Activated CD4-positive, CD25-positive, alpha-beta regulatory T cell treated with anti-CD3 and anti-CD28 coated beads, Interleukin-2, amount 50 U/mL, for 72 hours (primary cell): ENCODE results near the gene MCU.
"Not testable (repeated sequence)": the region's sequence is repeated elsewhere in the genome, so short reads cannot be mapped to it uniquely, and the experiment has no call there.

ENCODE experiments used
- DNase-seq: peaks from one replicate; pipeline ENCODE4 v3.0.0; 2021

MCU gene

DNA sequence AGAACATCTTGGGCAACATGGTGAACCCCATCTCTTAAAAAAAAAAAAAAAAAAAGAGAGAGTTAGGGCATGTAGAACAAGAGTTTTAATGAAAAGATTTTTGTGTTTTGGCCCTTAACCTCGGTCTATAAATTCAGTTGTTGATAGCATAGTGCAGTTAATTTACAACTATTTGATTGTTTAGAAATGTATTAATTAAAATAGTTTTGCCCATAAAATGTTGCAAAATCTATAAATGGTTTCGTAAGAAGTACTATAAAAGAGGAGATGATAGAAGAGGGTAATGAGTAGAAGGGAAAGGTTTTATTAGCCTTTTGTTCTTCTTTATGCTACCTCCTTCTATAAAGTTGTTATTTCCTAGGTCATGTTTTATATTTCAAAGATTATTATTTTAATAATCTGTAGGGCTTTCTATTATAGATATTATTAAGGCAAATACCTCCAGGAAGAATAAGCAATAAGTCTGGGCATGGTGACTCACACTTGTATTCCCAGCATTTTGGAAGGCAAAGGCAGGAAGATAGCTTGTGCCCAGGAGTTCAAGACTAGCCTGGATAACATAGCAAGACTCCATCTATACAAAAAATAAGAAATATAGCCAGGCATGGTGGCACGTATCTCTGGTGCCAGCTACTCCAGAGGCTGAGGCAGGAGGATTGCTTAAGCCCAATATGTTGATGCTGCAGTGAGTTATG, 73.3 kb downstream of the MCU start:
- DNase-seq, result no peak

DNA sequence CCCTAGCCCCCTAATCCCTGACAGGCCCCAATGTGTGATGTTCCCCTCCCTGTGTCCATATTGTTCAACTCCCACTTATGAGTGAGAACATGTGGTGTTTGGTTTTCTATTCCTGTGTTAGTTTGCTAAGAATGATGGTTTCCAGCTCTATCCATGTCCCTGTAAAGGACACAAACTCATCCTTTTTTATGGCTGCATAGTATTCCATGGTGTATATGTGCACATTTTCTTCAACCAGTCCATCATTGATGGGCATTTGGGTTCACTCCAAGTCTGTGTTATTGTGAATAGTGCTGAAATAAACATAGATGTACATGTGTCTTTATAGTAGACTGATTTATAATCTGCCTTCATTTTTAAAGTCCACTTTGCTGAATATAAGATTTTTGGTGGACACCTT, 79.3 kb downstream of the MCU start:
- DNase-seq, result not testable (repeated sequence)

DNA sequence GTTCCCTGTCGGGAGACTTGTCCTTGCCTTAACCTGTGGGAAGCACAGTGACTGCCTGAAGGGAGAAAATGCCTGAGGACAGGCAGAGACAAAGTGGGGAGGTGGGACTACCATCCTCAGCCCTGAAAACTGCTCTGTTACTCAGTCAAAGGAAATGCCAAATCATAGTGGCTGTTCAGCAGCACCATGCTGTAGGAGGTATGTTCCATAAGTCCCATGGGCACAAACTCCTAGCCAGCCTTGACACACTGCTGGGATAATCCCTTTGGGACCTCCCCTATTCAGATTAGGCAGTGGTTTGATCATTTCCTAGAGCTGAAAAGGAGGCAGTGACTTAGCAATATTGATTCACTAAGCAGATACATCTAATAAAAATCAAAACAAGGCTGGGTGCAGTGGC, 80.1 kb downstream of the MCU start:
- no peak for DNase-seq

DNA sequence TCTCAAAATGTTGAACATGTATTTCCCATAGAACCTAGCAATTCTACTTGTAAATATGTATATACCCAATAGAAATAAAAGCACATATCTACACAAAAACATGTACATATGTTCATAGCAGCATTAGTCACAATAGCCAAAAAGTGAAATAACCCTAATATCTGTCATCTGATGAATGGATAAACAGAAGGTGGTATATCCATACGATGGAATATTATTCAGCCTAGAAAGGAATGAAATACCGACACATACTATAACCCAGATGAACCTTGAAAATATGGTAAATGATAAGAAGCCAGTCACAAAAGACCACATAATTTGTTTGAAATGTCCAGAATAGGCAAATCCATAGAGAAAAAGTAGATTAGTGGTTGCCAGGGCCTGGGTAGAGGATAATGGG, 87.9 kb downstream of the MCU start:
- no peak for DNase-seq

DNA sequence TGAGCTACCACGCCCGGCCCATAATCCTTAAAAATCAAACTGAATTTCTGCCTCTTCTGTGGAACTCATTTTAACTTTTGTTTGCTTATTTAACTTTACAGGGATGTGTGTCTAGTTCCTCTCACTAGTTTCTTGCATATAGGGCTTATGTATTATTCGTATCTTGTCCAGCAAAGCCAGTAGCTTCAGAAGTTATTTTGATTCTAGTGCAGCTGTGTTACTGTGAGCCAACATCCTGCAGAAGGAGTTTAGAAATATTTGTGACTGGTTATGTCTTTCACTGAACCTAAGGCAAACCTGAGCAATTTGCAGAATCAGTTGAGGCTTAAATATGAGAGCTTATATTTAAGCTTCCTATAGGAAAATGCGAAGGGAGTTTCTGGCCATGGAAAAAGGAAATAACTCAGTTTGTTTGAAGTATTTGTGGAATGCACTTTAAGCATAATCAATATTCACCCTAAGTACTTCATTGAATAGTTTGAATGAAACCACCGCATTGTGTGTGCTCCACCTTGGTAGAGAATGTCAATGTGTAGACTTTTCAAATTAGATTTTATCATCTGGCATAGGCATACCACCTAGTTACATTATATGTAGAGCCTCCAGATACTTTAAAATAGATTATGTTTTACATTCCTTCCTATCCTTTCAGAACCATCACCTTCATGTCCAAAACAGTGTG, 90.8 kb downstream of the MCU start:
- no peak for DNase-seq

DNA sequence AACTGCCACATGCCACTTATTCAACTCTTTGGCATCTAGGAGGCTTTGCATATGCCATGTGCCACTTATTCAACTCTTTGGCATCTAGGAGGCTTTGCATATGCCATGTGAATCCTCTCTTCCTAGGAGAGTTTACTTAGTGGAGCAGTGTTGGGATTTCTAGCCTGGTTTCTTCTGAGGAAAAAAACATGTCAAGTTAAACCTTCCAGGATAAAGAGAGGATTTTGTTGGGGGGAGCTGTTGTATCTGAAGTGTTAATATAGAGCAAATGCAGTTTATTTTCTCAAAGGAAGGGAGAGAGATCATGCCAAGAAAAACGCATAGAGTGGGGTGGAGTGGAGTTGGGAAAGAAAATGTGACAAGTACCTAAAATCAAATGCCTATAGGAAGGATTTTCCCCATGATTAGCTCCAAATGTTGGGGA, 91.5 kb downstream of the MCU start:
- no peak for DNase-seq

DNA sequence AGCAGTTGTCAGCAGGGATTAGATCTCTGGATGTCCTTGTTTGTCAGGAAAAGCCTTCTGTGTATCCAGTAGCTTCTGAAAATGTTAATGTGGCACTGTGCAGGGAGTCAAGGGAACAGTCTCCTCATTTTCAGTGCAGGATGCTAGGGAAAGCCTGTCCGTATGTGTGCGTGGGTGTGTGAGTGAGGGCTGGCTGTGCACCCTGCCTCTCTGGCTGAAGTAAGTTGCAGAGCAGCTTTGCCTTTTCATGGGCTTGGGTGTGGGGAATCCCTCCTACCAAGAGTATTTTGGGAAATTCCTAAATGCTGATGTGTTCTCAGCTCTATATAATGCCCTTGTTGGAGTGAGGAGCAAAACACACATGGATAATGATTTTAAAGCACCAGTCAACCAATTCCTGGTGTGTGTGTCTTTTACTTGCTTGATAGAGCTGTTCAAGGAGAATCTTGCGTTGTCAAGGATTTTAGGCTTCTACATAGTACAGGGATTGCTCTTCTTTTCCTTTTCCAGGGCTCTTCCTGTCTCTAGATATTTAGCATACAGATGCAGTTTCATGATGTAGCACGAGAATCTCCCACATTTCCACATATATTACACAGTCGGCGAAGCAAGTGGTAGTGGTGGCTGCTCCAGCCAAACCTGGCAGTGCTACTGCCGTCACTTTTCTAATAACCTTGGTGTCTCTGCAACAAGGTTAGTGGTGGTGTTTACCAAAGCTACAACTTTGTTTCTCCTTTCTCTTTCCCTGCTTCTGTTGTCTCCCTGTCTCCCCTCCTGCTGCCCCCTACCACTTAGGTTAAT, 92.8 kb downstream of the MCU start:
- no peak for DNase-seq

DNA sequence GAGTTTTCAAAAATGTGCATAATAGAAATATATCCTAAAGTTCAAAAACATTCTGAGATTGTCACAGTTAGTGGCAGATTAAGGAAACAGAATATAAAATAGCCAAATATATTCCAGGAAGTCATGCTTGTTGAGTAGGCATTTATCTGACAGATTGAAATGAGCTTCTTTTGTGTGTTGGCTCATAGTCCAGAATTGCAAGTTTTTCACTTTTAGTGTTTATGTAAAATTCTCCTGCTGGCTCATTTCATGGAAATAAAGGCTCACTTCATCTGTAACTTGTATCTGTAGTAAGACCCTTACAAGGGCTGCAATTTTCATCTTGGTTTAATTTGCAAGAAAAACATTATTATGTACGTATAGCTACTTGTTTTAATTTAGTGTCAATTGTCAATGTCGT, 93.5 kb downstream of the MCU start:
- DNase-seq, result no peak

DNA sequence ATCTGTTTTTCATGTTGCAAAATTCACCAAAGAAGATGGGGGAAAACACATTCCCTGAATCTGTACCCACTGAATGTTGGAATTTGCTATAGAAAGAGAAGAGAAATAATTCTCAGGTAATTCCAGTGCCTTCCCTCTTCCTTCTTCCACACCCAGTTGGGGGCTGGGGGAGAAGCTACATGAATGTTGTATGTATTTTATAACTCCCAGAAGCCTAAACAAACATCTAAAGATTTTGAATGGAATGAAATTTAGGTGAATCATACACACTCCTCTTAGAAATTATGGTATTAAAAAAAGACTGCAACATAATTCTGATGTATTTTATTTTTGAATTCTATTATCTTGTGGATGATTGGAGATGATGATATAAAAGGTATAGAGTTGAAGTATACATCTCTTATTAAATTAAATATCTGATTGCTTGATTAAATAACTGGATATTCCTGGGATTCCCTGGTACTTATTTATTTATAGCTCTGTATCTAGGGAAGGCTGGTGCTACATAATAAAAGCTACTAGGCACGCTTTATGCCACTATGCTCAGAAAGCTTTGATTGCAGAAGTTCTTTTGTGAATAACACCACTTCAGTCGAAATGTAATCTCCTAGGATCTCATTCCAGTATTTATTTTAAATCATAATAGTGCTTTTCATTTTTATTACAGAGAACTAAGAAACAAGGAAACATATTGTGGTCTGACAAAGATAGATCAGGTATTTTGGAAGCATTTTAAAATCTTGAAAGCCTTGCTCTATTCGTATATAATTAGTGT, 98.5 kb downstream of the MCU start:
- DNase-seq, result no peak

DNA sequence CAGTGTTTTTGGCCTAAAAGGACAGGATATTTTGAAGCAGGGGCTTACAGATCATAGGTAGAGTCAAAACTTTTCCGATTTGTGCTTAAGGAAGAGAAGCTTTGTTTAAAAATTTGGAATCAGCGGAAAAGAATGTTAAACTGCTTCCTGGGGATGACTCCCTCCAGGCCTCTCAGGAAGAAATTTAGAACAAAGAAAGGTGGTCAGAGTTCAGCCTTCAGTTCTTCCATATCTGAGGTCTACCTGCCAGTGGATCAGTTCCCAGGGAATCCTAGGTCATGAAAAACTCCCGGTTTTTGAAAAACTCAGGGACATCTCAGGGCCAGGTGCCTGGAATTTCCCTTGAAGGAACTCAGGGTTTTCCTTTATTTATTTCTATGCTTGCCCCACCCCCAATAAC, 100.3 kb downstream of the MCU start:
- no peak for DNase-seq

DNA sequence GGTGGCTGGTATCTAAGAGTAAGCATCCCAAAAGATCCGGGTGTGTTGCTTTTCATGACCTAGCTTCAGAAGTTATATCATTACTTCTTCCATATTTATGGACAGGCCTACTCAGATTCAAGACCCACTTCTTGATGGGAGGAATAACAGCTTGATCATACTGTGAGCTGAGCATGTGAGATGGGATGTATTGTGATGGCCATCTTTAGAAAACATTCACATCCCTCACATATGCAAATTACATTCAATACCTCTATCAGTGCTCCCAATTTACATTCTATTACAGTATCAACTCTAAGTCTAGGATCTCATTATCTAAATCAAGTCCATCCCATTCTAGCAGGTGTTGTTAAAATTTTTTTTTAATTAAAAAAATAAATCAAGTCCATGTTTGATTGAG, 101.8 kb downstream of the MCU start:
- no peak for DNase-seq

DNA sequence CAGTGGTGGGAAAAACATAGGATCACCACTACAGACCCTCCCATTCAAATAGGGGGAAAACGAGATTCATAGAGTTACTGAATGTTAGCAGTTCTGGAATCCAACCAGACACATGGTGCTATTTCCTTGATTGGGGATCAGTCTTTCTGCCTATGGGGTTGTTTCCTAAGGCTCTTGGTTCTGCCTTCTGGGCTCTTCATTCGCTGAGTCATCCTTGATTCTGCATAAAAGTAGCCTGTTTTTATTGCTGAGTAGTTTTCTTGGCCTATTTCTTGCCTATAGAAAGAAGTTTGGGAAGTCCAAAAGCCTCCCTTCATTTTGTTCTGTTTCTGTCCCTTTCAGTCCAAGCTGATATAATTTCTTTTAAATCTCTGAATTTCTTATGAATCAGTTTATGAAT, 102.3 kb downstream of the MCU start:
- DNase-seq, result no peak

DNA sequence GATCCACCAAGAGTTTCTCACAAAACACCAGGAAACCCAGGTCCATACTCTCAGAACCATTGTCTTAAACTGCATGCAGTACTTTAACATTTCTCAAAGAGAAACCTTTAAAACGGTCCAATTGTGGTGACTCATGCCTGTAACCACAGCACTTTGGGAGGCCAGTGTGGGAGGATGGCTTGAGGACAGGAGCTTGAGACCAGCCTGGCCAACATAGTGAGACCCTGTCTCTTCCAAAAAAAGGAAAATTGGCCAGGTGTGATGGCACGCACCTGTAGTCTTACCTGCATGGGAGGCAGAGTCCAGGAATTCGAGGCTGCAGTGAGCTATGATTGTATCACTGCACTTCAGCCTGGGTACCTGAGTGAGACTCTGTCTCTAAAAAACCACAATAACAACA, 104.1 kb downstream of the MCU start:
- DNase-seq, result no peak

DNA sequence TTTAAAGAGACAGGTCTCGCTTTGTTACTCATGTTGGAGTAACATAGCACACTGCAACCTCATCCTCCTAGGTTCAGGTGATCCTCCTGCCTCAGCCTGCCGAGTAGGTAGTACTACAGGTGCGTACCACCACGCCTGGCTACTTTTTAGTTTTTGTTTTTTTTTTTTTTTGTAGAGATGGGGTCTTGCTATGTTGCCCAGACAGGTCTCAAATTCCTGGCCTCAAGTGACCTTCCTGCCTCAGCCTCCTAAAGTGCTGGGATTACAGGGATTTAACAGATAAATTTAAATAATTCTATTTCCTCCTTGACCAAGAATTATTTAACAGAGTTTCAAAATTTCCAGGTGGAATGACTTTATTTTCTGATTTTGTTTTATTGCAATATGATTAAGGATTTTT, 104.6 kb downstream of the MCU start:
- DNase-seq, result no peak

DNA sequence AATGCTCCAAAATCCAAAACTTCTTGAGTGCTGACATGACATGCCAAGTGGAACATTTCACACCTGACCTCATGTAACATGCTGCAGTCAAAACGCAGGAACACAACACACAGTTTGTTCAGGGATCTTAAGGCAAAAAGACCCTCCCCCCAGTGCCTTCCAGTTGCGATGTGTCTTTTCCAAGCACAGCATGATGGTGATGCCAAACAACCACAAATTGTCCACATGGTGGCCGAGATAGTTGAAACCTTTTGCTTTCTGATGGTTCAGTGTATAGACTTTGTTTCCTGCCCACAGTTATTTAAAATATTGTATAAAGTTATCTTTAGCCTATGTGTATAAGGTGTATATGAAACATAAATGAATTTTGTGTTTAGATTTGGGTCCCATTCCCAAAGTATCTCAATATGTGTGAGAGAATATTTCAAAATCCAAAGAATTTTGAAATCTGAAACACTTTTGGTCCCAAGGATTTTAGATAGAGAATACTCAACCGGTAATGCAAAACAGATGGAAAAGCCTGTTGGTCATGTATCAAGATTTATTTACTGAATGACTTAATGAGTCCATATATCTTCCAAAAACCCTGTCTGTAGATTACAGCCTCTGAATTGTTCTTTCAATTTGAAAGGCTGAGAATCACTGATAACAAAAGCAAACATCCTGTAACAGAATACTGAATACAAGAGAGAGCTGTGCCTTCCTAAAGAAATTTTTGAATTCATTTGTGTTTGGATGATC, 108.2 kb downstream of the MCU start:
- DNase-seq, result no peak

DNA sequence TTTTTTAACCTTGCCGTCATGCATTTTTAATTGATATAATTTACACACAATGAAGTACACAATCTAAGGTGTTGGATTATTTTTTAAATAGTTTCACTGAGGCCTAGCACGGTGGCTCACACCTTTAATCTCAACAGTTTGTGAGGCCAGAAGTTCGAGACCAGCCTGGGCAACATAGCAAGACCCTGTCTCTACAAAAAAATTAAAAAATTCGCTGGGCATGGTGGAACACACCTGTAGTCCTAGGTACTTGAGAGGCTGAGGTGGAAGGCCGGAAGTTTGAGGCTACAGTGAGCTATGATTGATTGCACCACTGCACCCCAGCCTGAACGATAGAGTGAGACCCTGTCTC, 108.8 kb downstream of the MCU start:
- DNase-seq, result no peak

DNA sequence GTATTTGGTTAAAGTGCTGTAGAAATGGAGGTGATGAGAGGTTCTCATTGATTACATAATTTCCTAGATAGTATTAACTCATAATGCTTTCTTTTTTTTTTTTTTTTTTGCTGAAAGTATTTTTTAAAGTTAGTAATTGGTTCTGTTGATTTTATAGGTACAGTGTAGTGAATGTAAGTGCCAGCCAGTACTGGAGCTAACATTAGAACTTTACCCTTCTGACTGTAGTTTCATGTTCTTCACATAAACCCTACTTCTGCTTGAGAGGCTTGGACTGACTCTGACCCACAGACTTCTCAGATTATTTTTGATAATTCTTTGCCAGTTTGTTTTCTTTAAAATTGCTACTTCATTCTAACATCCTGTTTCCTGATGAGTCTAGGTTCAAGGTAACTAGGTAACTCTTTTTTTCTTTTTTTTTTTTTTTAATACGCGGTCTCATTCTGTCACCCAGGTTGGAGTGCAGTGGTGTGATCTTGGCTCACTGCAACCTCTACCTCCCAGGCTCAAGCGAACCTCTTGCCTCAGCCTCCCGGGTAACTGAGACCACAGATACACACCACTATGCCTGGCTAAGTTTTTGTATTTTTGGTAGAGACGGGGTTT, 109.4 kb downstream of the MCU start:
- DNase-seq, result no peak

DNA sequence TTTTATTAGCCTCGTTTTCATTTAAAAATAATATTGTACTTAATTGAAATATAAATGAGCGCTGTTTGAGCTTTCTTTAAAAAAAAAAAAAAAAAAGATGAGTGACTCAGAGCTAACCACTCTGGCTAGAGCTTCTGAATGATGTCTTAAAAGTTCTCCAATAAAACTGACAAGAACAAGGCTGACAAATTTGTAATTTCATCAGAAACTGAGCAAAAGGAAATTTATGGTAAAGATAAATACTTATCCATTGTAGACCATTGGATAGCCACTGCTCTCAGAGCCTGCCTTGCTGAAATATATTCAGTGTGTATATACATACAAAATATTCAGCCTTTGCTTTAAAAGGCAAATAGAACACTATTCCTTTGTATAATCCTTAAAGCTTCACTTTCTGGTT, 110.4 kb downstream of the MCU start:
- DNase-seq, result no peak

DNA sequence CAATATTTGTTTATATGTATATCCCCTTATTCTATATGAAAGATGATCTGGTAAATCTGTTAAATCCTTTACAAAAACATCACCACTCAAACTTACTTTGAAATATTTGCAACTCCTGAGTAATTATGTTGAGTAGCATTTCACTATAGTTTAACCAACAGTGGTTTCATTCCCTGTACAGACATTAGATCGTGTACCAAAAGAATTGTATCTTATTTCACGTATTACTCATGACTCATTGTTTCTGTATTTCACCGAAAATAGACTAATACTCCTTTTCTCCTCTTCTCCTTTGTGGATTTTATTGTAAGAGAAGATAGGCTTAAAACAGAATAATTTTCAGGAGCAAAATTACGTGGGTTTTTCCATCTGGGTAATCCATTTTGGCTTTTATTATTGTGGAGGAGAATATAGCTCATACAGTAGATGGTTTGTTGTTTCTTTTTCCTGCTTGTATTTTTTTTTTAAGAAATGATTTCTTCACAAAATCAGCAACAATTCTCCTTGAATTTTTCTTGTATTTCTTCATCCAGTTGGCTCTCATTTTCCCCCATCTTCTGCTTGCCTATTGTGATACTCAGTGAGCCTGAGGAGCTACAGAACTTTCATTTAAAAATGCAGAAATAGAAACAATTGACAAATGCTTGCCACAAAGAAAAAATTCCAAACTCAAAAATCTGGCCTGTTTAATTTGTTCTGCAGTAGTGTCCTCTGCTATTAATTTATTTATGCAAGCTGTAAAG, 111.0 kb downstream of the MCU start:
- DNase-seq, result no peak

DNA sequence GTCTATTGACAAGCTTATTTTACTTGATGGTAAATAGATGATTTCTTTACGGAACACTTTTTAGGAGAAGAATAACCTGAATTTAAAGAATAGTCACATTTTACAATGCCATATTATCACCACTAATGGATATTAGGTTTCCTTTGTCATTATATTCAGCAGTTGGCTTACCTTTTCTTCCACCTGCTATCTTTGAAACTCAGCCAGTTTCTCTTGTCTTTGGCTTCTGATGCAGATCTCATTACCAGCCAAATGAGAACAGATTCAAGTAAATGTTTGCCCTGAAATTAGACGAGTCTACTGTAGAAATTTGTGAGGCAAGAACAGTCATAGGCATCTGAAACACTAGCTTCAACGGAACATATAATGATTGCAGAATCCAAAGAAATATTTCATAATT, 116.1 kb downstream of the MCU start:
- DNase-seq, result no peak

DNA sequence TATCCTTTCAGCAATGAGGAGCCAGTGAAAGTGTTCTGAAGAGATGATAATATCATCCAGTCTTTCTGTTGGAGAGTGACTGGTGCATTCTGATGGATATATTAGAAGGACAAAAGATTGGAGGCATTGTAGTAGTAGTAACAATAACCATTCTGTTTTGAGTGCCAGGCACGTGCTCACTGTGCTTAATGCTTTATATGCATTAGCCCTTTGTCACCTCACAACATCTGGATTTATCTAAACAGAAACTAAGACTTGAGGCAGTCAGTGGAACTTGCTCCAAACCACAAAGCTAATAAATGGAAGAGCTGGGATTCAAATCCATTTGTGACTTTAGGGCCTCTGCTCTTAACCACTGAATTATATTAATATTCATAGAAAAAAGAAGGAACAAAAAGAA, 117.1 kb downstream of the MCU start:
- DNase-seq, result no peak

DNA sequence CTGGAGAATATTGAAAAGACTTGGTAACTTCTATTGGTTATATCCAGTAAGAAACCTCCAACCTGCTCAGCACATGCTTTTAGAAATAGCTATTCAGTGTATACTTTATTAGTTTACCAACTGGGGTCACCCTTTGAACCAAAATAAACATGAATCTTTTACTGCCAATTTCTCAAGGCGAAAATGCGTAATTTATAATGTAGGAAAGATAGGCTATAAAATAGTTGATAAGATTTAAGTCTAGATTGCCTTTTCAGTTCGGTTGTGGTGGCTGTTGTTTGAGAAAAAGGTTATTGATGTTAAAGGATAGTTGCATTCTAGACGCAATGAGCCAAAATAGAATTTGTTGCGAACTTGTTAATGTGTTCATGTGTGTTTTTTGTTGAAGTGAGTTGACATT, 119.0 kb downstream of the MCU start:
- DNase-seq, result no peak
